Thyroid gland (tissue), 4 donors: ENCODE data around the gene USP6NL.

ENCODE experiments used
- POLR2A ChIP-seq, 2 donors: fragments of 450-650 bp; IDR thresholded peaks; one replicate each; pipeline ENCODE4 v1.6.1; 2017; ENCODE audit warnings: antibody characterized with exemption in 2 of 2, mild to moderate bottlenecking in 2 of 2, moderate library complexity in 1 of 2
- TF ChIP-seq, protein P1 (sequence below), 6 experiments: fragments of 200-600 bp in 3 of 6; fragments of 450-650 bp in 3 of 6; sonication (generic) in 3 of 6; IDR thresholded peaks; one replicate each; pipeline ENCODE4 v1.5.1; 2016 to 2019; ENCODE audit warnings: antibody characterized with exemption in 6 of 6, mild to moderate bottlenecking in 2 of 6, inconsistent platforms in 1 of 6, moderate library complexity in 1 of 6

DNA sequence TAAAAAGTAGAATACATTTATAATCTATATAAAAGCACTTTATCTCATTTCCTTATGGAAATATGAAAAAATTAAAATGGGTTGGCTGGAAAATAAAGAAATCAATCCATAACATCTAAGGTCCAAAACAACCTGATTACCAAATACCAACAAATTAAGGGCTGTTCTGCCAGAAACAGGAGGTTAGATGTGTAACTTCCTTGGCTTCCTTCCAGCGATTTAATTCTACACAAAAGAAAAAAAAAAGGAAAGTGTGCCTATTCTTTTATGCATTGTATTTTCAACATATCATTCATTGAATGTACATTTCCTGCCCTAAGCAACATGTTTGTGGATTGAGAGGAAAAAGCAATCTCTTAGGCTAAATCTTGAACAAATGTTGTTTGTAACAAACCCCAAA is 36.2 kb upstream of the USP6NL start:
- no peak for TF ChIP-seq POLR2A (IDR thresholded peaks at IDR 0.05)
- TF ChIP-seq, protein P1, sequence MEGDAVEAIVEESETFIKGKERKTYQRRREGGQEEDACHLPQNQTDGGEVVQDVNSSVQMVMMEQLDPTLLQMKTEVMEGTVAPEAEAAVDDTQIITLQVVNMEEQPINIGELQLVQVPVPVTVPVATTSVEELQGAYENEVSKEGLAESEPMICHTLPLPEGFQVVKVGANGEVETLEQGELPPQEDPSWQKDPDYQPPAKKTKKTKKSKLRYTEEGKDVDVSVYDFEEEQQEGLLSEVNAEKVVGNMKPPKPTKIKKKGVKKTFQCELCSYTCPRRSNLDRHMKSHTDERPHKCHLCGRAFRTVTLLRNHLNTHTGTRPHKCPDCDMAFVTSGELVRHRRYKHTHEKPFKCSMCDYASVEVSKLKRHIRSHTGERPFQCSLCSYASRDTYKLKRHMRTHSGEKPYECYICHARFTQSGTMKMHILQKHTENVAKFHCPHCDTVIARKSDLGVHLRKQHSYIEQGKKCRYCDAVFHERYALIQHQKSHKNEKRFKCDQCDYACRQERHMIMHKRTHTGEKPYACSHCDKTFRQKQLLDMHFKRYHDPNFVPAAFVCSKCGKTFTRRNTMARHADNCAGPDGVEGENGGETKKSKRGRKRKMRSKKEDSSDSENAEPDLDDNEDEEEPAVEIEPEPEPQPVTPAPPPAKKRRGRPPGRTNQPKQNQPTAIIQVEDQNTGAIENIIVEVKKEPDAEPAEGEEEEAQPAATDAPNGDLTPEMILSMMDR (IDR thresholded peaks at IDR 0.05): no peak
